Kidney (tissue), 14 donors: ENCODE results near the gene KBTBD12. TPM values are rescaled to one million over a fixed set of nuclear protein-coding genes. Genes with fewer than 3 reads are reported as not detected.

ENCODE experiments used
- DNase-seq, 5 donors: peaks; one replicate each; pipeline ENCODE4 v3.0.0-alpha.2; 2013 to 2020
- FAIRE-seq: peaks from 2 replicates; lab custom pipeline; 2012; peaks lifted over from hg19 to GRCh38; lab: Jason Lieb, UNC
- H3K27ac ChIP-seq, 2 donors: one replicate each; pipeline ENCODE4 v1.7.0; 2013; ENCODE audit warnings: low read depth in 2 of 2, low read length in 2 of 2, inconsistent platforms in 1 of 2
- H3K27me3 ChIP-seq: one replicate; pipeline ENCODE4 v1.7.1; 2013; ENCODE audit warnings: low read length, inconsistent platforms; ENCODE audit not compliant: control insufficient read depth, insufficient read depth
- H3K36me3 ChIP-seq, 3 donors: one replicate each; pipeline versions ENCODE4 v1.7.0 to v1.7.1; 2013; ENCODE audit warnings: low read length in 3 of 3, control low read depth in 1 of 3, inconsistent platforms in 1 of 3; ENCODE audit not compliant: insufficient read depth in 3 of 3, control insufficient read depth in 2 of 3
- H3K4me1 ChIP-seq, 3 donors: one replicate each; pipeline versions ENCODE4 v1.7.0 to v1.7.1; 2013; ENCODE audit warnings: low read length in 3 of 3, inconsistent platforms in 1 of 3, low read depth in 1 of 3; ENCODE audit not compliant: control insufficient read depth in 2 of 3, insufficient read depth in 2 of 3
- H3K4me3 ChIP-seq, 3 donors: one replicate each; pipeline versions ENCODE4 v1.7.0 to v1.8.1; 2013; ENCODE audit warnings: low read length in 3 of 3, control low read depth in 1 of 3, inconsistent platforms in 1 of 3
- H3K9ac ChIP-seq, 3 donors: one replicate each; pipeline versions ENCODE4 v1.7.0 to v1.7.1; 2013; ENCODE audit warnings: low read length in 3 of 3, control low read depth in 1 of 3, inconsistent platforms in 1 of 3
- H3K9me3 ChIP-seq, 3 donors: one replicate each; pipeline versions ENCODE4 v1.7.0 to v1.7.1; 2013; ENCODE audit warnings: low read length in 3 of 3, control low read depth in 1 of 3, inconsistent platforms in 1 of 3; ENCODE audit not compliant: control insufficient read depth in 2 of 3, insufficient read depth in 1 of 3
- CTCF ChIP-seq: IDR thresholded peaks from 3 replicates; pipeline ENCODE4 v1.5.1; 2012; ENCODE audit warnings: mild to moderate bottlenecking, moderate library complexity, borderline replicate concordance; ENCODE audit not compliant: insufficient read depth; ENCODE audit errors: extremely low read depth
- intact Hi-C: fragments of 100-400 bp; cut with DNase I; formaldehyde crosslinking; loops from one replicate; pipeline ENCODE4 v1.11.1; 2022
- polyA plus RNA-seq: library from polyadenylated mRNA; stranded (reverse); fragments of 350-450 nt; fragmentation: Illumina TruSeq; extraction: RNeasy Lipid Tissue Mini Kit (QIAGEN cat#74804); gene quantifications from one replicate; pipeline ENCODE4 v1.2.3, GENCODE V29; 2014; ENCODE audit warnings: low read depth, low replicate concordance; ENCODE audit not compliant: insufficient read depth
- total RNA-seq: library from RNA; stranded (reverse); fragmentation: NEBNext Ultra II Directional; extraction: Animal tissue kit (Norgen Biotek cat#: 25700); gene quantifications from one replicate; pipeline ENCODE4 v1.2.1, GENCODE V29; 2021
- donor health status: control.
- donor health status: control.
- donor health status: control.
- donor health status: control.
- donor health status: control.
- donor health status: DM: yes; HTN: yes; CAD: no.
- donor health status: Normal renal cell carcinoma (clear cell type).

KBTBD12 gene
- total and polyA plus RNA-seq, 2 donors from 2014 or later, result 1.4 to 1.6 TPM

DNA sequence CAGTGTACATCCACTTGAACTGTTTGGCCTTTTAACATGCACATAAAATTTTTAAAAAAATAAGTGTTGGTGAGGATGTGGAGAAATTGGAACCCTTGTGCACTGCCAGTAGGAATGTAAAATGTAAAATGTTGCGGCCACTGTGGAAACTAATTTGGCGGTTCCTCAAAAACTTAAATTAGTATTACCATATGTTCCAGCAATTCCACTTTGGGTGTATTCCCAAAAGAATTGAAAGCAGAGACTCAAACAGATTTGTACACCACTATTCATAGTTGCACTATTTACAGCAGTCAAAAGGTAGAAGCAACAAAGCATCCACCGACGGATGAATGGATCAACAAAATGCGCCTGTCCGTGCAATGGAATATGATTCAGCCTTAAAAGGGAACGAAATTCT is 82.0 kb downstream of the KBTBD12 start:
- Histone ChIP-seq H3K36me3 (no peaks in the 10 kb centered on the region), H3K4me1 (no peaks in the 10 kb centered on the region), H3K27me3 (no peaks in the 10 kb centered on the region), H3K9ac (no peak overlapping the region), H3K4me3 (no peak overlapping the region), H3K9me3 (no peaks in the 10 kb centered on the region), H3K27ac (no peak overlapping the region)
- no peak for DNase-seq
- no peak for FAIRE-seq
- TF ChIP-seq CTCF, result no peak
- intact Hi-C loops, result no loop called here

DNA sequence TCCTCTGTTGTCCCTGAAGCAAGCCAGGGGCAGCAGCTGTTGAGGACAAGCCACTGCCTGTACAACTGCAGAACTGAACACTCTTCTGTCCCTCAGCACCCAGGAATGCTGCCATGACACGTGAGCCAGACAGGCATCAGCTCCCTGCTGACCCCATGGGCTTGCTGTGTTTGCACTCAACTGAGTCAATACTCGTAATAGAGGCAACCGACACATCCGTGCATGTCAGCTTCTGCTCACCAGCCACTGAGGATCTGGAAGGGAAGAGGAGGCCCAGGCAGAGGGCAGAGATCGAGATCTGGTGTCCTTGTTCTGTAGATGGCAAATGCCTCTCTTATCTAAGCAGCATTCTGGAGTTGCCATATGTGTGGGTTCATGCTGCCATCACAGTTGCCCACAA is 82.9 kb downstream of the KBTBD12 start:
- Histone ChIP-seq H3K4me3 (no peak overlapping the region), H3K27me3 (no peaks in the 10 kb centered on the region), H3K36me3 (no peaks in the 10 kb centered on the region), H3K9ac (no peak overlapping the region), H3K4me1 (no peaks in the 10 kb centered on the region), H3K27ac (no peak overlapping the region), H3K9me3 (no peaks in the 10 kb centered on the region)
- no peak for TF ChIP-seq CTCF
- DNase-seq, result no peak
- FAIRE-seq, result no peak
- intact Hi-C loops, result no loop called here

- TF ChIP-seq CTCF, result no peak
- Histone ChIP-seq H3K27me3 (no peaks in the 10 kb centered on the region), H3K4me1 (no peaks in the 10 kb centered on the region), H3K27ac (no peak overlapping the region), H3K9ac (no peak overlapping the region), H3K36me3 (no peaks in the 10 kb centered on the region), H3K9me3 (no peaks in the 10 kb centered on the region), H3K4me3 (no peak overlapping the region)
- intact Hi-C loops, result no loop called here
- DNase-seq (no peak), FAIRE-seq (no peak)
Observed at GRCh38 chr3:127998596-127998995, 83.6 kb downstream of the KBTBD12 start.

DNA sequence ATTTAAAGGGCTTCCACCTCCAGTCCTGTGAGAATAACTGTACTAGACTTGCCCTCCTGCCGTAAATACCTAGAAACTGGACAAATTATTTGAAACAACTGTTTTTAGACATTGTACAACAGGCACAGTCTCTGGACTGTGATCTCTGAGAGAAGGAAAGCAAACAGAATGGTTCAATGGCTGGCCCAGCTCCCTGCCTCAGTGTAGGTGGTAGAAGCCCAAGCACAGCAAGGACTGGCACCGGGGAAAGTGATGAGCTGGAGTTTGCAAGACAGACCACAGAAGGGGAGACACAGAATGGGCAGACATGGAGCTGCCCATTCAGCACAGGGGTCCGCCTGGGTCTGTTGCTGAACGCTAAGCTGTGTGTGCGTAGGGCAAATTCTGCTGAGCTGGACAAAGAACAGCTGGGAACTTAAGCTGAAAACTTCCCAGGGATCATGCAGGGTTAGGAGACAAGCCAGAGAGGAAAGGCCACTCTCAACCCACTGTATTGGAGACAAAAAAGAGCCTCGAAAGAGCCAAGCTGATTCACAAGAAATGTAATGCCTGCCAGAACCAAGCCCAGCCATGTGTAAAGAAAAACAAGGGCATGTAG is 84.6 kb downstream of the KBTBD12 start:
- no peaks in the 10 kb centered on the region for H3K36me3 ChIP-seq
- H3K9ac ChIP-seq, result no peak overlapping the region
- H3K27me3 ChIP-seq, result no peaks in the 10 kb centered on the region
- no peak overlapping the region for H3K27ac ChIP-seq
- H3K9me3 ChIP-seq, result no peaks in the 10 kb centered on the region
- no peaks in the 10 kb centered on the region for H3K4me1 ChIP-seq
- H3K4me3 ChIP-seq, result no peak overlapping the region
- FAIRE-seq (no peak), DNase-seq (no peak)
- intact Hi-C loops, result no loop called here
- TF ChIP-seq CTCF, result no peak
